SK-N-SH treated with all-trans-retinoic acid at 6 μM for 48 hours (cell line): ENCODE data around the gene LYPLA2.

Experiments used
- ATAC-seq: fragments of 200-7000 bp; cut with Tn5 transposase; 3 replicates; pipeline ENCODE4 v1.9.1; 2020; ENCODE audit warnings: mild to moderate bottlenecking, moderate library complexity
- ARNTL ChIP-seq: fragments of 450-650 bp; formaldehyde crosslinking; IDR thresholded peaks from 2 replicates; pipeline ENCODE4 v1.5.0; 2020; ENCODE audit warnings: low read depth, mild to moderate bottlenecking, moderate library complexity, borderline replicate concordance
- BACH2 ChIP-seq: fragments of 250-450 bp; sonication (Bioruptor Pico); IDR thresholded peaks from 2 replicates; pipeline ENCODE4 v1.9.0; 2021; ENCODE audit warnings: mild to moderate bottlenecking, borderline replicate concordance
- CSDC2 ChIP-seq: fragments of 250-450 bp; sonication (Bioruptor Pico); IDR thresholded peaks from 2 replicates; pipeline ENCODE4 v1.5.0; 2020; ENCODE audit warnings: mild to moderate bottlenecking, moderate library complexity
- ESRRG ChIP-seq: fragments of 250-450 bp; sonication (Bioruptor Pico); IDR thresholded peaks from 2 replicates; pipeline ENCODE4 v1.6.1; 2021; ENCODE audit warnings: mild to moderate bottlenecking
- ISL1 ChIP-seq: fragments of 250-450 bp; sonication (Bioruptor Pico); IDR thresholded peaks from 2 replicates; pipeline ENCODE4 v2.1.2; 2022; ENCODE audit warnings: mild to moderate bottlenecking, moderate library complexity
- OSR1 ChIP-seq: fragments of 250-450 bp; sonication (Bioruptor Pico); IDR thresholded peaks from 2 replicates; pipeline ENCODE4 v1.8.0; 2022; ENCODE audit warnings: moderate library complexity, mild to moderate bottlenecking, inconsistent platforms
- PPARA ChIP-seq: fragments of 250-450 bp; sonication (Bioruptor Pico); IDR thresholded peaks from 2 replicates; pipeline ENCODE4 v1.5.0; 2020; ENCODE audit warnings: mild to moderate bottlenecking, borderline replicate concordance
- RARB ChIP-seq: fragments of 250-450 bp; sonication (Bioruptor Pico); IDR thresholded peaks from 2 replicates; pipeline ENCODE4 v1.8.0; 2021; ENCODE audit warnings: mild to moderate bottlenecking, moderate library complexity
- TCF4 ChIP-seq: fragments of 250-450 bp; sonication (Bioruptor Pico); IDR thresholded peaks from 2 replicates; pipeline ENCODE4 v1.8.0; 2021; ENCODE audit warnings: mild to moderate bottlenecking, moderate library complexity, borderline replicate concordance
- TOX ChIP-seq: fragments of 250-450 bp; sonication (Bioruptor Pico); IDR thresholded peaks from 2 replicates; pipeline ENCODE4 v1.8.0; 2021; ENCODE audit warnings: mild to moderate bottlenecking, moderate library complexity, borderline replicate concordance
- ZC3H10 ChIP-seq: fragments of 250-450 bp; sonication (Bioruptor Pico); IDR thresholded peaks from 2 replicates; pipeline ENCODE4 v1.5.1; 2021; ENCODE audit warnings: mild to moderate bottlenecking, moderate library complexity
- ZFP3 ChIP-seq: fragments of 250-450 bp; sonication (Bioruptor Pico); IDR thresholded peaks from 2 replicates; pipeline ENCODE4 v1.5.0; 2020; ENCODE audit warnings: mild to moderate bottlenecking, moderate library complexity
- ZFP30 ChIP-seq: fragments of 450-650 bp; formaldehyde crosslinking; IDR thresholded peaks from 2 replicates; pipeline ENCODE4 v1.5.0; 2022; ENCODE audit warnings: mild to moderate bottlenecking, moderate library complexity
- ZNF70 ChIP-seq: fragments of 450-650 bp; formaldehyde crosslinking; IDR thresholded peaks from 2 replicates; pipeline ENCODE4 v1.5.0; 2020; ENCODE audit warnings: mild to moderate bottlenecking, moderate library complexity
- ZNF8 ChIP-seq: fragments of 450-650 bp; formaldehyde crosslinking; IDR thresholded peaks from 2 replicates; pipeline ENCODE4 v1.5.0; 2020; ENCODE audit warnings: mild to moderate bottlenecking, moderate library complexity
- TF ChIP-seq, protein P1 (sequence below): fragments of 250-450 bp; sonication (Bioruptor Pico); IDR thresholded peaks from 2 replicates; pipeline ENCODE4 v1.5.0; 2020; ENCODE audit warnings: mild to moderate bottlenecking, moderate library complexity
- TF ChIP-seq, protein P2 (sequence below): fragments of 250-450 bp; sonication (Bioruptor Pico); IDR thresholded peaks from 2 replicates; pipeline ENCODE4 v1.5.1; 2020; ENCODE audit warnings: low read depth, mild to moderate bottlenecking, moderate library complexity
- TF ChIP-seq, protein P3 (sequence below): fragments of 250-450 bp; sonication (Bioruptor Pico); IDR thresholded peaks from 2 replicates; pipeline ENCODE4 v1.8.0; 2020; ENCODE audit warnings: mild to moderate bottlenecking, moderate library complexity, borderline replicate concordance
- TF ChIP-seq, protein P4 (sequence below): fragments of 250-450 bp; sonication (Bioruptor Pico); IDR thresholded peaks from 2 replicates; pipeline ENCODE4 v1.8.0; 2021; ENCODE audit warnings: low read depth, mild to moderate bottlenecking, moderate library complexity, borderline replicate concordance
- TF ChIP-seq, protein P5 (sequence below): fragments of 250-450 bp; sonication (Bioruptor Pico); IDR thresholded peaks from 2 replicates; pipeline ENCODE4 v1.5.1; 2021; ENCODE audit warnings: mild to moderate bottlenecking, moderate library complexity

LYPLA2 gene

DNA sequence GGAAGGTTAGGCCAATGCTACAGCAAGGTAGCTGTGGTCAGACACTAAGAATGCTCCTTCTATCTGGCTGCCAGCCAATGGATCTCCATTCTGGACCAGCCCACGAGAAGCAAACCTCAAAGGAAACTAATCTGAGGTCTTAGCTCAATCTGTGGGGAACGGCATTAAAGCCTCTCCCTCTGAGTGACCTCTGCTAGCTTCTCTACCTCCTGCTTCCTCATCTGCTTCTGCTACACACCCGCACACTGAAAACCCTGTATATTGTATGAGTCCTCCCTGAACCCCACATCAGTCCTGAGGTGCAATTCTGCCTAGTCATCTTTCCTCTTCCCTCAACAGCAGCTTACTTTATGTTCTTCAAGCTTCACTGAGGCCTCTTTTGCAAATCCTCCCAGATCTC lies 16.5 kb downstream of the LYPLA2 start (continued):
- TF ChIP-seq, protein P1, sequence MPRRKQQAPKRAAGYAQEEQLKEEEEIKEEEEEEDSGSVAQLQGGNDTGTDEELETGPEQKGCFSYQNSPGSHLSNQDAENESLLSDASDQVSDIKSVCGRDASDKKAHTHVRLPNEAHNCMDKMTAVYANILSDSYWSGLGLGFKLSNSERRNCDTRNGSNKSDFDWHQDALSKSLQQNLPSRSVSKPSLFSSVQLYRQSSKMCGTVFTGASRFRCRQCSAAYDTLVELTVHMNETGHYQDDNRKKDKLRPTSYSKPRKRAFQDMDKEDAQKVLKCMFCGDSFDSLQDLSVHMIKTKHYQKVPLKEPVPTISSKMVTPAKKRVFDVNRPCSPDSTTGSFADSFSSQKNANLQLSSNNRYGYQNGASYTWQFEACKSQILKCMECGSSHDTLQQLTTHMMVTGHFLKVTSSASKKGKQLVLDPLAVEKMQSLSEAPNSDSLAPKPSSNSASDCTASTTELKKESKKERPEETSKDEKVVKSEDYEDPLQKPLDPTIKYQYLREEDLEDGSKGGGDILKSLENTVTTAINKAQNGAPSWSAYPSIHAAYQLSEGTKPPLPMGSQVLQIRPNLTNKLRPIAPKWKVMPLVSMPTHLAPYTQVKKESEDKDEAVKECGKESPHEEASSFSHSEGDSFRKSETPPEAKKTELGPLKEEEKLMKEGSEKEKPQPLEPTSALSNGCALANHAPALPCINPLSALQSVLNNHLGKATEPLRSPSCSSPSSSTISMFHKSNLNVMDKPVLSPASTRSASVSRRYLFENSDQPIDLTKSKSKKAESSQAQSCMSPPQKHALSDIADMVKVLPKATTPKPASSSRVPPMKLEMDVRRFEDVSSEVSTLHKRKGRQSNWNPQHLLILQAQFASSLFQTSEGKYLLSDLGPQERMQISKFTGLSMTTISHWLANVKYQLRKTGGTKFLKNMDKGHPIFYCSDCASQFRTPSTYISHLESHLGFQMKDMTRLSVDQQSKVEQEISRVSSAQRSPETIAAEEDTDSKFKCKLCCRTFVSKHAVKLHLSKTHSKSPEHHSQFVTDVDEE, result no peak
- no peak for TF ChIP-seq CSDC2 (CRISPR knock-in tag)
- TF ChIP-seq ARNTL (CRISPR knock-in tag), result no peak
- no peak for TF ChIP-seq BACH2
- no peak for TF ChIP-seq TCF4
- no peak for TF ChIP-seq RARB (CRISPR knock-in tag)
- no peak for TF ChIP-seq ZNF8 (CRISPR knock-in tag)

DNA sequence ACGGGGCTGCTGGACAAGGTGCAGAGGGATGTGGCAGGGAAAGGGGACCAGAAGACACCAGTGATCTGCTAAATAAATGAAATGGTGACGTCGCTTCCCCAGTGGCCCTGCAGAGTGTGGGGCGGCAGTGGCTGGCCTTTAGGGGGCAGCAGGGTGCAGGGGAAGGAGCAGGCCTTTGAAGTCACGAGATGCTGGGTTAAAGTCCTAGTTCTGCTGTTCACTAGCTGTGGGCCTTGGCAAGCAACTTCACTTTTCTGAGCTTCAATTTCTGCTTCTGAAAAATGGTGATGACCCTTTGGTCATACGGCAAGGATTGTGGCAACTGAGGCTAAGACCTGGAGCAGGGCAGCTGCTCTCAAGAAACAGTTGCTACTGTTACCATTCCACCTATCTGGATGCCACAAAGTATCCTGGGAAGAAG lies 18.8 kb downstream of the LYPLA2 start:
- ATAC-seq, result peak; percentile 92
- TF ChIP-seq ZFP30 (CRISPR knock-in tag) (no peak), OSR1 (CRISPR knock-in tag) (no peak), ISL1 (CRISPR knock-in tag) (no peak), BACH2 (no peak), TCF4 (no peak), ZC3H10 (CRISPR knock-in tag) (no peak), TOX (CRISPR knock-in tag) (no peak), ZFP3 (no peak), ESRRG (CRISPR knock-in tag) (no peak)
- TF ChIP-seq, protein P2, sequence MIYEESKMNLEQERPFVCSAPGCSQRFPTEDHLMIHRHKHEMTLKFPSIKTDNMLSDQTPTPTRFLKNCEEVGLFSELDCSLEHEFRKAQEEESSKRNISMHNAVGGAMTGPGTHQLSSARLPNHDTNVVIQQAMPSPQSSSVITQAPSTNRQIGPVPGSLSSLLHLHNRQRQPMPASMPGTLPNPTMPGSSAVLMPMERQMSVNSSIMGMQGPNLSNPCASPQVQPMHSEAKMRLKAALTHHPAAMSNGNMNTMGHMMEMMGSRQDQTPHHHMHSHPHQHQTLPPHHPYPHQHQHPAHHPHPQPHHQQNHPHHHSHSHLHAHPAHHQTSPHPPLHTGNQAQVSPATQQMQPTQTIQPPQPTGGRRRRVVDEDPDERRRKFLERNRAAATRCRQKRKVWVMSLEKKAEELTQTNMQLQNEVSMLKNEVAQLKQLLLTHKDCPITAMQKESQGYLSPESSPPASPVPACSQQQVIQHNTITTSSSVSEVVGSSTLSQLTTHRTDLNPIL (CRISPR knock-in tag), result no peak
- TF ChIP-seq, protein P3, sequence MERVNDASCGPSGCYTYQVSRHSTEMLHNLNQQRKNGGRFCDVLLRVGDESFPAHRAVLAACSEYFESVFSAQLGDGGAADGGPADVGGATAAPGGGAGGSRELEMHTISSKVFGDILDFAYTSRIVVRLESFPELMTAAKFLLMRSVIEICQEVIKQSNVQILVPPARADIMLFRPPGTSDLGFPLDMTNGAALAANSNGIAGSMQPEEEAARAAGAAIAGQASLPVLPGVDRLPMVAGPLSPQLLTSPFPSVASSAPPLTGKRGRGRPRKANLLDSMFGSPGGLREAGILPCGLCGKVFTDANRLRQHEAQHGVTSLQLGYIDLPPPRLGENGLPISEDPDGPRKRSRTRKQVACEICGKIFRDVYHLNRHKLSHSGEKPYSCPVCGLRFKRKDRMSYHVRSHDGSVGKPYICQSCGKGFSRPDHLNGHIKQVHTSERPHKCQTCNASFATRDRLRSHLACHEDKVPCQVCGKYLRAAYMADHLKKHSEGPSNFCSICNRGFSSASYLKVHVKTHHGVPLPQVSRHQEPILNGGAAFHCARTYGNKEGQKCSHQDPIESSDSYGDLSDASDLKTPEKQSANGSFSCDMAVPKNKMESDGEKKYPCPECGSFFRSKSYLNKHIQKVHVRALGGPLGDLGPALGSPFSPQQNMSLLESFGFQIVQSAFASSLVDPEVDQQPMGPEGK, result no peak
- TF ChIP-seq, protein P4, sequence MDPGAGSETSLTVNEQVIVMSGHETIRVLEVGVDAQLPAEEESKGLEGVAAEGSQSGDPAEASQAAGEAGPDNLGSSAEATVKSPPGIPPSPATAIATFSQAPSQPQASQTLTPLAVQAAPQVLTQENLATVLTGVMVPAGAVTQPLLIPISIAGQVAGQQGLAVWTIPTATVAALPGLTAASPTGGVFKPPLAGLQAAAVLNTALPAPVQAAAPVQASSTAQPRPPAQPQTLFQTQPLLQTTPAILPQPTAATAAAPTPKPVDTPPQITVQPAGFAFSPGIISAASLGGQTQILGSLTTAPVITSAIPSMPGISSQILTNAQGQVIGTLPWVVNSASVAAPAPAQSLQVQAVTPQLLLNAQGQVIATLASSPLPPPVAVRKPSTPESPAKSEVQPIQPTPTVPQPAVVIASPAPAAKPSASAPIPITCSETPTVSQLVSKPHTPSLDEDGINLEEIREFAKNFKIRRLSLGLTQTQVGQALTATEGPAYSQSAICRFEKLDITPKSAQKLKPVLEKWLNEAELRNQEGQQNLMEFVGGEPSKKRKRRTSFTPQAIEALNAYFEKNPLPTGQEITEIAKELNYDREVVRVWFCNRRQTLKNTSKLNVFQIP (CRISPR knock-in tag), result no peak
- TF ChIP-seq, protein P5, sequence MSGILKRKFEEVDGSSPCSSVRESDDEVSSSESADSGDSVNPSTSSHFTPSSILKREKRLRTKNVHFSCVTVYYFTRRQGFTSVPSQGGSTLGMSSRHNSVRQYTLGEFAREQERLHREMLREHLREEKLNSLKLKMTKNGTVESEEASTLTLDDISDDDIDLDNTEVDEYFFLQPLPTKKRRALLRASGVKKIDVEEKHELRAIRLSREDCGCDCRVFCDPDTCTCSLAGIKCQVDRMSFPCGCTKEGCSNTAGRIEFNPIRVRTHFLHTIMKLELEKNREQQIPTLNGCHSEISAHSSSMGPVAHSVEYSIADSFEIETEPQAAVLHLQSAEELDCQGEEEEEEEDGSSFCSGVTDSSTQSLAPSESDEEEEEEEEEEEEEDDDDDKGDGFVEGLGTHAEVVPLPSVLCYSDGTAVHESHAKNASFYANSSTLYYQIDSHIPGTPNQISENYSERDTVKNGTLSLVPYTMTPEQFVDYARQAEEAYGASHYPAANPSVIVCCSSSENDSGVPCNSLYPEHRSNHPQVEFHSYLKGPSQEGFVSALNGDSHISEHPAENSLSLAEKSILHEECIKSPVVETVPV (CRISPR knock-in tag), result no peak

DNA sequence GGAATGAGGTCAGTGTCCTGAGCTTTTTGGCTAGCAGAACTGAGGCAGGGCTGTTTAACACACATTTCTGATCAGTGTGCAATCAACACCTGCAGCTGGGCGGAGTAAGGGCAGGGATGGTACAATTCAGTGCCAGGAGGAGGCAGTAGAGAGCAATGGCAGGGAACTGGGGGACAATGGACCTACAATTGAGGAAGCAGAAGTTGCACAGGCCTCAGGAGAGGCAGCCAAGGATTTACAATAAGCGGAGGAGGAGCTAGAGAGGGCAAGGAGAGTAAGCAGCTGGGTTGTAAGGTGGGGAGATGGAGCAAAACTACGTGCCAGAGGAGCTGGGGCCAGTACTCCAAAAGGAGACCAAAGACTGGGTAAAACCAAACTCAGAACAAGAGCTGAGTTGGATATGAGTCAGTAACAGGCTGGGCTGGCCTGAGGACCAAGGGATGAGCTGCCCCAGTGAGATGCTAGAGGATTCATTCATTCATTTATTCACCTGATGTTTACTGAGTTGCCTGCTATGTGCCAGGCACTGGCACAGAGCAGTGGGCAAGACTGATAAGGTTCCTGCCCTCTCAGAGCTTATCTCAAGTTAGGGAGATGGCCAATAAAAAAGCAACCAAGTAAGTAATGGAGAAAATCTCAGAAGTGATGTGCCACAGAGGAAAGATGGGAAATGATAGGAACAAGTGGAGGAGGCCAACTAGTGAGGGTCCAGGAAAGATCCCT lies 20.0 kb downstream of the LYPLA2 start:
- peak; percentile 77 for ATAC-seq

DNA sequence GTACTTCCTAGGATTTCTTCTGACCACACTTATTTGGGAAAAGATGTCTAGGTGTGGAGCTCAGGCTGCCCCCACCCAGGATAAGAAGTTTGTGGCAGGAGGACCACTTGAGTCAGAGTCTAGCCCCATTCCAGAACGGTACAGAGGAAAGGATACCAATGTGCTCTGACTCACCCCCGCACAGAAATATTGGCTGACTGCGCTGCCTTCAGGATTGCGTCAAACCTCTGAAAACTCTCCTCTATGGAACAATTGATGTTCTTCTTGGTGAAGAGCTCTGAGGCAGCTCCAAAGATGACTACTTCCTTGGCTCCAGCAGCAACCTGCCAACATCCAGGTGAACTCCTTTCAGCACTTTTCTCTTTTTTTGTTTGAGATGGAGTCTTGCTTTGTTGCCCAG lies 23.1 kb downstream of the LYPLA2 start:
- no peak for ATAC-seq
- TF ChIP-seq ISL1 (CRISPR knock-in tag) (no peak), TCF4 (no peak), PPARA (CRISPR knock-in tag) (no peak), ZNF8 (CRISPR knock-in tag) (no peak), ZFP30 (CRISPR knock-in tag) (no peak)
- TF ChIP-seq, protein P3, result no peak

More for the DNA sequence above, 20.0 kb downstream of the LYPLA2 start:
- TF ChIP-seq ZNF70 (no peak), ZC3H10 (CRISPR knock-in tag) (no peak), OSR1 (CRISPR knock-in tag) (no peak), TOX (CRISPR knock-in tag) (no peak), ZFP3 (no peak)
